Transverse colon (tissue), 4 donors: ENCODE measurements around the gene SDSL.

ENCODE experiments used
- EP300 ChIP-seq: sonication (generic); formaldehyde crosslinking; IDR thresholded peaks from one replicate; pipeline ENCODE4 v1.6.1; 2017; ENCODE audit warnings: antibody characterized with exemption, low read depth
- POLR2A ChIP-seq: fragments of 450-650 bp; IDR thresholded peaks from one replicate; pipeline ENCODE4 v1.6.1; 2016; ENCODE audit warnings: antibody characterized with exemption, mild to moderate bottlenecking, moderate library complexity
- POLR2AphosphoS5 ChIP-seq, 3 donors: sonication (generic); formaldehyde crosslinking; IDR thresholded peaks; one replicate each; pipeline ENCODE4 v1.6.1; 2016; ENCODE audit warnings: antibody characterized with exemption in 3 of 3
- TF ChIP-seq, protein P1 (sequence below), 5 experiments: fragments of 200-600 bp in 3 of 5; fragments of 450-650 bp in 2 of 5; sonication (generic) in 3 of 5; IDR thresholded peaks; 1 replicate in 2 of 5; 2 replicates in 3 of 5; pipeline ENCODE4 v1.5.1; 2016 to 2017; ENCODE audit warnings: antibody characterized with exemption in 5 of 5, inconsistent platforms in 3 of 5, mild to moderate bottlenecking in 2 of 5, moderate library complexity in 1 of 5

DNA sequence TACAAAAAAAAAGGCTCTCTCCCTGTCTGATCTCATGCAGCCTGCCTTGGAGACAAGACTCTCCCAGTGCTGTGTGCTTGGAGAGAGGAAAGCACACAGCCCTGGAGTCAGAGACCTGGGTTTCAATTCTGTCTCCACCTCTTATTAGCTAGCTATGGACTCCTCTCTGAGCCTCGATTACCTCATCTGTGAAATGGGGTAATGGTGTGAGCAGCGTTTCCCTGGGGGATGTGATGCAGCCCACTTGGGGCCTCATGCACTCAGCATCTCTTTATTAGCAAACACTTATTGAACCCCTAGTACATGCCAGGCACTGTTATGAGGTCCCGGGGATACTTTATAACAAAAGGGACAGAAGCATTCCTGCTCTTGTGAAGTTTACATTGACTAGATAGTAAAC lies 31.0 kb upstream of the SDSL start:
- TF ChIP-seq, protein P1, sequence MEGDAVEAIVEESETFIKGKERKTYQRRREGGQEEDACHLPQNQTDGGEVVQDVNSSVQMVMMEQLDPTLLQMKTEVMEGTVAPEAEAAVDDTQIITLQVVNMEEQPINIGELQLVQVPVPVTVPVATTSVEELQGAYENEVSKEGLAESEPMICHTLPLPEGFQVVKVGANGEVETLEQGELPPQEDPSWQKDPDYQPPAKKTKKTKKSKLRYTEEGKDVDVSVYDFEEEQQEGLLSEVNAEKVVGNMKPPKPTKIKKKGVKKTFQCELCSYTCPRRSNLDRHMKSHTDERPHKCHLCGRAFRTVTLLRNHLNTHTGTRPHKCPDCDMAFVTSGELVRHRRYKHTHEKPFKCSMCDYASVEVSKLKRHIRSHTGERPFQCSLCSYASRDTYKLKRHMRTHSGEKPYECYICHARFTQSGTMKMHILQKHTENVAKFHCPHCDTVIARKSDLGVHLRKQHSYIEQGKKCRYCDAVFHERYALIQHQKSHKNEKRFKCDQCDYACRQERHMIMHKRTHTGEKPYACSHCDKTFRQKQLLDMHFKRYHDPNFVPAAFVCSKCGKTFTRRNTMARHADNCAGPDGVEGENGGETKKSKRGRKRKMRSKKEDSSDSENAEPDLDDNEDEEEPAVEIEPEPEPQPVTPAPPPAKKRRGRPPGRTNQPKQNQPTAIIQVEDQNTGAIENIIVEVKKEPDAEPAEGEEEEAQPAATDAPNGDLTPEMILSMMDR (IDR thresholded peaks at IDR 0.05), result no peak
- TF ChIP-seq EP300 (no peak), POLR2AphosphoS5 (IDR thresholded peaks at IDR 0.05) (no peak), POLR2A (no peak)
